HG02973 (cell line): ENCODE measurements around the gene IFI30.

Experiments used
- ATAC-seq: cut with Tn5 transposase; IDR thresholded peaks from one replicate; pipeline ENCODE4 v1.9.1; 2021; ENCODE audit warnings: moderate library complexity; ENCODE audit not compliant: unreplicated experiment

Gene IFI30

GRCh38 chr19:18173572-18174288 is at the start of gene IFI30:
TSS of gene IFI30 (plus strand) at chr19:18173813. CDS start at chr19:18173842, 29 bp downstream.
- peak; percentile 36 for ATAC-seq

- ATAC-seq = no peak
Observed at GRCh38 chr19:18123819-18124218, 49.8 kb upstream of the IFI30 start.

- no peak for ATAC-seq
Observed at GRCh38 chr19:18126097-18126496, 47.5 kb upstream of the IFI30 start.

- no peak for ATAC-seq
Observed at GRCh38 chr19:18128044-18128443, 45.6 kb upstream of the IFI30 start.

- no peak for ATAC-seq
Observed at GRCh38 chr19:18128805-18129204, 44.8 kb upstream of the IFI30 start.

- ATAC-seq = no peak
Observed at GRCh38 chr19:18130523-18131242, 42.9 kb upstream of the IFI30 start.

- no peak for ATAC-seq
Observed at GRCh38 chr19:18131841-18132596, 41.6 kb upstream of the IFI30 start.

- no peak for ATAC-seq
Observed at GRCh38 chr19:18135712-18136584, 37.7 kb upstream of the IFI30 start.

GRCh38 chr19:18137242-18137641 is 36.4 kb upstream of the IFI30 start:
- no peak for ATAC-seq

- ATAC-seq = no peak
Observed at GRCh38 chr19:18137657-18138339, 35.8 kb upstream of the IFI30 start.

GRCh38 chr19:18140473-18140872 is 33.1 kb upstream of the IFI30 start:
- no peak for ATAC-seq

GRCh38 chr19:18141031-18141430 is 32.6 kb upstream of the IFI30 start:
- ATAC-seq = no peak

GRCh38 chr19:18143902-18144301 is 29.7 kb upstream of the IFI30 start:
- no peak for ATAC-seq

- ATAC-seq = no peak
Observed at GRCh38 chr19:18144361-18144760, 29.3 kb upstream of the IFI30 start.

GRCh38 chr19:18144906-18145305 is 28.7 kb upstream of the IFI30 start:
- ATAC-seq = no peak

GRCh38 chr19:18145391-18145999 is 28.1 kb upstream of the IFI30 start:
- no peak for ATAC-seq

GRCh38 chr19:18147396-18147795 is 26.2 kb upstream of the IFI30 start:
- no peak for ATAC-seq

GRCh38 chr19:18149596-18149975 is 24.0 kb upstream of the IFI30 start:
- ATAC-seq = no peak

- ATAC-seq = no peak
Observed at GRCh38 chr19:18150776-18151624, 22.6 kb upstream of the IFI30 start.
